HUES64 (cell line): Measurements from ENCODE around the gene SNRNP35.
"Not testable (repeated sequence)": the region's sequence is repeated elsewhere in the genome, so short reads cannot be mapped to it uniquely, and the experiment has no call there.

ENCODE experiments used
- H3K27ac ChIP-seq: 2 replicates; pipeline ENCODE4 v1.7.0; 2013; ENCODE audit warnings: low read depth, low read length, inconsistent platforms
- H3K27me3 ChIP-seq: 2 replicates; pipeline ENCODE4 v1.6.1; 2013; ENCODE audit warnings: mild to moderate bottlenecking, low read length; ENCODE audit not compliant: insufficient read depth
- H3K36me3 ChIP-seq: 2 replicates; pipeline ENCODE4 v1.6.1; 2013; ENCODE audit warnings: mild to moderate bottlenecking, low read length; ENCODE audit not compliant: insufficient read depth
- H3K4me1 ChIP-seq: 2 replicates; pipeline ENCODE4 v1.6.1; 2013; ENCODE audit warnings: mild to moderate bottlenecking, low read length, moderate library complexity; ENCODE audit not compliant: insufficient read depth
- H3K4me3 ChIP-seq: 2 replicates; pipeline ENCODE4 v1.5.1; 2013; ENCODE audit warnings: mild to moderate bottlenecking, low read length, moderate library complexity
- H3K9ac ChIP-seq: 2 replicates; pipeline ENCODE4 v1.6.1; 2013; ENCODE audit warnings: mild to moderate bottlenecking, low read depth, low read length
- H3K9me3 ChIP-seq: 2 replicates; pipeline ENCODE4 v1.6.1; 2013; ENCODE audit warnings: low read depth, low read length; ENCODE audit not compliant: insufficient read depth
- WGBS: fragments of 150-250, 120-280 bp; methylation state at CpG from one replicate; pipeline ENCODE4 v1.1.7; 2013; ENCODE audit warnings: missing lambda C conversion rate; 5-methylcytosine and 5-hydroxymethylcytosine counted together

SNRNP35 gene

GRCh38 chr12:123512838-123513665 is 55.1 kb downstream of the SNRNP35 start:
- Histone ChIP-seq H3K9me3 (no peaks in the 10 kb centered on the region), H3K27me3 (no peaks in the 10 kb centered on the region), H3K27ac (peak overlapping the region; percentile 60; the same call in 1 of the 2 replicates), H3K9ac (no peak overlapping the region), H3K36me3 (peaks cover 29% of the 10 kb centered on the region), H3K4me1 (no peaks in the 10 kb centered on the region), H3K4me3 (no peak overlapping the region)
- 94% methylated on average over 26 of the region's 26 CpGs for WGBS

- H3K27me3 ChIP-seq, result no peaks in the 10 kb centered on the region
- H3K9me3 ChIP-seq, result no peaks in the 10 kb centered on the region
- no peak overlapping the region; the same call in 1 of the 2 replicates for H3K27ac ChIP-seq
- H3K4me1 ChIP-seq, result no peaks in the 10 kb centered on the region
- no peak overlapping the region for H3K4me3 ChIP-seq
- peaks cover 35% of the 10 kb centered on the region for H3K36me3 ChIP-seq
- H3K9ac ChIP-seq, result no peak overlapping the region
- WGBS, result 93% methylated on average over 13 of the region's 13 CpGs
Measured at GRCh38 chr12:123513805-123514204, 55.9 kb downstream of the SNRNP35 start.

- not testable (repeated sequence) for H3K4me1 ChIP-seq, H3K9me3 ChIP-seq, H3K4me3 ChIP-seq, H3K9ac ChIP-seq, H3K27ac ChIP-seq, H3K27me3 ChIP-seq
- peaks cover 37% of the 10 kb centered on the region for H3K36me3 ChIP-seq
- no CpG with 5 or more reads among the region's 1 CpG for WGBS
Measured at GRCh38 chr12:123514582-123515221, 56.8 kb downstream of the SNRNP35 start.

- no peak overlapping the region for H3K9ac ChIP-seq
- no peak overlapping the region for H3K27ac ChIP-seq
- no peaks in the 10 kb centered on the region for H3K9me3 ChIP-seq
- H3K4me1 ChIP-seq, result no peaks in the 10 kb centered on the region
- peaks cover 46% of the 10 kb centered on the region for H3K36me3 ChIP-seq
- WGBS, result 65% methylated on average over 11 of the region's 11 CpGs
- no peaks in the 10 kb centered on the region for H3K27me3 ChIP-seq
- no peak overlapping the region for H3K4me3 ChIP-seq
Measured at GRCh38 chr12:123516216-123516780, 58.4 kb downstream of the SNRNP35 start.
